ENCODE measurements around the gene NFIX. TPM values are rescaled to one million over a fixed set of nuclear protein-coding genes. Genes with fewer than 3 reads are reported as not detected.

The NFIX gene
- total RNA-seq, 2 experiments from 2014 or later = 3.0 to 3.3 TPM

GRCh38 chr19:13135068-13136062 lies 140.1 kb downstream of the NFIX start:
- Histone ChIP-seq H3K27me3 (ENCODE audit: control insufficient read depth in 1 of 2, insufficient read depth in 2 of 2, low read length in 2 of 2) (no peaks in the 10 kb centered on the region), H3K4me1 (ENCODE audit: insufficient read depth, low read length) (peaks cover 24% of the 10 kb centered on the region), H3K27ac (ENCODE audit: low read depth in 1 of 2, low read length in 2 of 2) (no peak overlapping the region), H3K4me3 (ENCODE audit: low read length) (no peak overlapping the region), H3K9me3 (ENCODE audit: control insufficient read depth in 1 of 2, insufficient read depth in 1 of 2, low read length in 2 of 2) (no peaks in the 10 kb centered on the region), H3K36me3 (ENCODE audit: insufficient read depth, low read length) (peaks cover 42% of the 10 kb centered on the region)
- Mint-ChIP-seq H3K36me3 (ENCODE audit: low read depth) (peaks cover 32% of the 10 kb centered on the region), H3K4me3 (no peak overlapping the region), H3K9me3 (no peaks in the 10 kb centered on the region), H3K27me3 (no peaks in the 10 kb centered on the region), H3K27ac (no peak overlapping the region), H3K4me1 (ENCODE audit: low read depth) (peaks cover 20% of the 10 kb centered on the region)
- no peak for ATAC-seq (ENCODE audit: poor library complexity)
- TF ChIP-seq, protein P1, sequence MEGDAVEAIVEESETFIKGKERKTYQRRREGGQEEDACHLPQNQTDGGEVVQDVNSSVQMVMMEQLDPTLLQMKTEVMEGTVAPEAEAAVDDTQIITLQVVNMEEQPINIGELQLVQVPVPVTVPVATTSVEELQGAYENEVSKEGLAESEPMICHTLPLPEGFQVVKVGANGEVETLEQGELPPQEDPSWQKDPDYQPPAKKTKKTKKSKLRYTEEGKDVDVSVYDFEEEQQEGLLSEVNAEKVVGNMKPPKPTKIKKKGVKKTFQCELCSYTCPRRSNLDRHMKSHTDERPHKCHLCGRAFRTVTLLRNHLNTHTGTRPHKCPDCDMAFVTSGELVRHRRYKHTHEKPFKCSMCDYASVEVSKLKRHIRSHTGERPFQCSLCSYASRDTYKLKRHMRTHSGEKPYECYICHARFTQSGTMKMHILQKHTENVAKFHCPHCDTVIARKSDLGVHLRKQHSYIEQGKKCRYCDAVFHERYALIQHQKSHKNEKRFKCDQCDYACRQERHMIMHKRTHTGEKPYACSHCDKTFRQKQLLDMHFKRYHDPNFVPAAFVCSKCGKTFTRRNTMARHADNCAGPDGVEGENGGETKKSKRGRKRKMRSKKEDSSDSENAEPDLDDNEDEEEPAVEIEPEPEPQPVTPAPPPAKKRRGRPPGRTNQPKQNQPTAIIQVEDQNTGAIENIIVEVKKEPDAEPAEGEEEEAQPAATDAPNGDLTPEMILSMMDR (IDR thresholded peaks at IDR 0.05) = no peak
- CTCF ChIA-PET = no interaction called here
- intact Hi-C loops (cut with DNase I, micrococcal nuclease) = no loop called here
- DNase-seq = no peak
- POLR2A ChIA-PET = no interaction called here

GRCh38 chr19:13137290-13137794 lies 142.1 kb downstream of the NFIX start:
- peaks cover 42% of the 10 kb centered on the region for H3K36me3 ChIP-seq (ENCODE audit: insufficient read depth, low read length)
- no peak overlapping the region for H3K27ac Mint-ChIP-seq
- intact Hi-C loops (cut with DNase I, micrococcal nuclease) = no loop called here
- DNase-seq (no peak), ATAC-seq (ENCODE audit: poor library complexity) (no peak)
- no peaks in the 10 kb centered on the region for H3K9me3 Mint-ChIP-seq
- ChIA-PET CTCF (interaction anchor here (0.6 kb wide), 1 partner anchor 773 kb away, joined by 4 read pairs; no protein-coding TSS in a partner anchor), POLR2A (no interaction called here)
- H3K9me3 ChIP-seq (ENCODE audit: control insufficient read depth in 1 of 2, insufficient read depth in 1 of 2, low read length in 2 of 2) = no peaks in the 10 kb centered on the region
- TF ChIP-seq, protein P1 (IDR thresholded peaks at IDR 0.05) = no peak
- peaks cover 36% of the 10 kb centered on the region for H3K36me3 Mint-ChIP-seq (ENCODE audit: low read depth)
- no peak overlapping the region for H3K4me3 Mint-ChIP-seq
- H3K27me3 Mint-ChIP-seq = no peaks in the 10 kb centered on the region
- H3K4me1 Mint-ChIP-seq (ENCODE audit: low read depth) = peaks cover 14% of the 10 kb centered on the region
- H3K27me3 ChIP-seq (ENCODE audit: control insufficient read depth in 1 of 2, insufficient read depth in 2 of 2, low read length in 2 of 2) = no peaks in the 10 kb centered on the region
- no peak overlapping the region for H3K4me3 ChIP-seq (ENCODE audit: low read length)
- H3K4me1 ChIP-seq (ENCODE audit: insufficient read depth, low read length) = peaks cover 12% of the 10 kb centered on the region
- H3K27ac ChIP-seq (ENCODE audit: low read depth in 1 of 2, low read length in 2 of 2) = no peak overlapping the region

- intact Hi-C loops (cut with DNase I, micrococcal nuclease) = no loop called here
- DNase-seq (no peak), ATAC-seq (ENCODE audit: poor library complexity) (no peak)
- Mint-ChIP-seq H3K27ac (no peak overlapping the region), H3K4me1 (ENCODE audit: low read depth) (peaks cover 4% of the 10 kb centered on the region), H3K27me3 (no peaks in the 10 kb centered on the region), H3K4me3 (no peak overlapping the region), H3K36me3 (ENCODE audit: low read depth) (peaks cover 27% of the 10 kb centered on the region), H3K9me3 (no peaks in the 10 kb centered on the region)
- POLR2A ChIA-PET = no interaction called here
- Histone ChIP-seq H3K4me3 (ENCODE audit: low read length) (no peak overlapping the region), H3K4me1 (ENCODE audit: insufficient read depth, low read length) (peaks cover 2% of the 10 kb centered on the region), H3K9me3 (ENCODE audit: control insufficient read depth in 1 of 2, insufficient read depth in 1 of 2, low read length in 2 of 2) (no peaks in the 10 kb centered on the region), H3K27ac (ENCODE audit: low read depth in 1 of 2, low read length in 2 of 2) (no peak overlapping the region), H3K27me3 (ENCODE audit: control insufficient read depth in 1 of 2, insufficient read depth in 2 of 2, low read length in 2 of 2) (no peaks in the 10 kb centered on the region), H3K36me3 (ENCODE audit: insufficient read depth, low read length) (peaks cover 42% of the 10 kb centered on the region)
- CTCF ChIA-PET = no interaction called here
- TF ChIP-seq, protein P1 (IDR thresholded peaks at IDR 0.05) = no peak
Observed at GRCh38 chr19:13138171-13138915, 143.1 kb downstream of the NFIX start.
